Nephron (organoid): ENCODE data around the gene GINS2.

Experiments
- H3K27ac Mint-ChIP-seq, 3 experiments: 2 replicates each; pipeline ENCODE4 v1.8.0; 2020; ENCODE audit warnings: mixed read lengths in 3 of 3, mild to moderate bottlenecking in 2 of 3, moderate library complexity in 1 of 3
- H3K27me3 Mint-ChIP-seq: 2 replicates; pipeline ENCODE4 v1.8.0; 2021; ENCODE audit warnings: low read depth, mild to moderate bottlenecking, moderate library complexity, mixed read lengths
- H3K36me3 Mint-ChIP-seq: 2 replicates; pipeline ENCODE4 v1.8.0; 2020; ENCODE audit warnings: low read depth, mixed read lengths
- H3K4me1 Mint-ChIP-seq: 2 replicates; pipeline ENCODE4 v1.8.0; 2020; ENCODE audit warnings: mixed read lengths
- H3K4me3 Mint-ChIP-seq, 3 experiments: 2 replicates each; pipeline ENCODE4 v1.8.0; 2020; ENCODE audit warnings: mild to moderate bottlenecking in 3 of 3, mixed read lengths in 3 of 3, moderate library complexity in 2 of 3
- H3K9me3 Mint-ChIP-seq: 2 replicates; pipeline ENCODE4 v1.8.0; 2020; ENCODE audit warnings: mixed read lengths
- CTCF ChIP-seq, 3 experiments: fragments of 200-600 bp; sonication (generic); IDR thresholded peaks; one replicate each; pipeline ENCODE4 v1.5.0; 2021; ENCODE audit warnings: antibody characterized with exemption in 3 of 3; ENCODE audit not compliant: unreplicated experiment in 3 of 3

The GINS2 gene

GRCh38 chr16:85638695-85639409, 49.9 kb downstream of the GINS2 start:
- no peak overlapping the region for H3K27ac Mint-ChIP-seq
- H3K36me3 Mint-ChIP-seq = no peaks in the 10 kb centered on the region
- H3K4me1 Mint-ChIP-seq = peaks cover 10% of the 10 kb centered on the region
- H3K4me3 Mint-ChIP-seq = no peak overlapping the region
- no peak for TF ChIP-seq CTCF (IDR thresholded peaks at IDR 0.05; ENCODE audit: unreplicated experiment in 3 of 3)
- H3K27me3 Mint-ChIP-seq = no peaks in the 10 kb centered on the region
- no peaks in the 10 kb centered on the region for H3K9me3 Mint-ChIP-seq

GRCh38 chr16:85637808-85638647, 50.7 kb downstream of the GINS2 start:
- Mint-ChIP-seq H3K27ac (peak overlapping the region in 1 of 3 experiments; percentile 38), H3K27me3 (no peaks in the 10 kb centered on the region), H3K4me1 (peaks cover 9% of the 10 kb centered on the region), H3K9me3 (no peaks in the 10 kb centered on the region), H3K4me3 (no peak overlapping the region), H3K36me3 (no peaks in the 10 kb centered on the region)
- no peak for TF ChIP-seq CTCF (IDR thresholded peaks at IDR 0.05; ENCODE audit: unreplicated experiment in 3 of 3)

DNA sequence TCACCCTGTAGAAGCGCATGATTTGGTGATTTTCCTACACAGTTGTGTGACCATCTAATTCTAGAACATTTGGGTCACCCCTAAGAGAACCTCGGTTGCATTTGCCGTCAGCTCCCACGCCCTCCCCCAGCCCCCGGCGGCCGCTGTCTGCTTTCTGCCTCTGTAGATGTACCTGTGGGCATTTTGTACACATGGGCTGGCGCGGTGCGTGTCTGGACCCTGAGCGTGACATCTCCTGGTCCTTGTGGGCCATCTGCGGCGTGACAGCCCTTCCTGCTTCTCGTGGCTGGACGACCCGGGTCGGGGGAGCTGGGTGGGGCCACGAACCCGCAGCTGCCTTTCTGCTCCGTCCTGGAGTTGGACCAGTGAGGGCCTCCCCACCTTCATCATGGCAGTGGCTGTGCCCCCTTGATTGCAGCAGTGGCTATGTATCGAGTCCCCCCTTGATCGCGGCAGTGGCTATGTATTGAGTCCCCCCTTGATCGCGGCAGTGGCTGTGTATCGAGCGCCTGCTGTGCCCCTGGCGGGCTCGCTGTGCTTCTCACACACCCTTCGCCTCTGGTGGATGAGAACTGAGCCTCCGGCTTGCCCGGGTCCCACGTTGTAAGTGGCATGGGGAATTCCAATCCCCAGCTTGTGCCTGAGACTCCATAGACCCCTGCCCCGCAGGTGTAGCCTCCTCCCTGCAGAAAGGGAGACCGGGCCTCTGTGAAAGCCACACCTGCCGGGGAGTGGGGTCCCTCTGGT, 51.5 kb downstream of the GINS2 start:
- Mint-ChIP-seq H3K27me3 (no peaks in the 10 kb centered on the region), H3K4me3 (no peak overlapping the region), H3K27ac (no peak overlapping the region), H3K4me1 (peaks cover 6% of the 10 kb centered on the region), H3K9me3 (no peaks in the 10 kb centered on the region), H3K36me3 (no peaks in the 10 kb centered on the region)
- no peak for TF ChIP-seq CTCF (IDR thresholded peaks at IDR 0.05; ENCODE audit: unreplicated experiment in 3 of 3)

DNA sequence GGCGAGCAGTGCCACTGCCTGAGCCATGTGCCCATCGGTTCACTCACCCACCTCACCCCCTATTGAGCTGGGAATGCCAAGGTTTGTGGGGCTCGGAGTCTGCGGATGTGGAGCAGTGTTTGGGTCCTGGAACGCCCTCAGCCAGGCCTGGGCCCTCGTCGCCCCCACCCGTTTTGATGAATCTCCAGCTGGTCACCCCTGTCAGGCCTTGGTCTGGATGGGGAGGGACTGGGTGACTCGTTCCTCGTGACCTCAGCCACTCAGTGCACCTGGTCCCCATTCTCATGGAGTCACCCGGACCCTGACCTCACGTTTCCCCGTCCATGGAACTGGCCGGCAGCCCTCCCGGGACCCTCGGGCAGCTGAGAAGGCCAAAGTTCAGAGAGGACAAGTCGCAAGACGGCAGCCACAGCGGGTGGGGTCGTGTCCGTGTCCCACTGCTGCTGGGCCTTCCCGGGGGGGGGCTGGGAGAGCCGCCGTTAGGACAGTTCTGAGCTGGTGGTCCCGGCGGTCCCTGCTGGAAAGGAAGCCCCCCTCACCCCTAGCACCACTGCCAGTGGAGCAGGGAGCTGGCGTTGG, 52.4 kb downstream of the GINS2 start:
- H3K9me3 Mint-ChIP-seq = no peaks in the 10 kb centered on the region
- H3K27me3 Mint-ChIP-seq = no peaks in the 10 kb centered on the region
- H3K4me3 Mint-ChIP-seq = no peak overlapping the region
- peaks cover 6% of the 10 kb centered on the region for H3K4me1 Mint-ChIP-seq
- H3K36me3 Mint-ChIP-seq = no peaks in the 10 kb centered on the region
- no peak for TF ChIP-seq CTCF (IDR thresholded peaks at IDR 0.05; ENCODE audit: unreplicated experiment in 3 of 3)
- no peak overlapping the region for H3K27ac Mint-ChIP-seq

DNA sequence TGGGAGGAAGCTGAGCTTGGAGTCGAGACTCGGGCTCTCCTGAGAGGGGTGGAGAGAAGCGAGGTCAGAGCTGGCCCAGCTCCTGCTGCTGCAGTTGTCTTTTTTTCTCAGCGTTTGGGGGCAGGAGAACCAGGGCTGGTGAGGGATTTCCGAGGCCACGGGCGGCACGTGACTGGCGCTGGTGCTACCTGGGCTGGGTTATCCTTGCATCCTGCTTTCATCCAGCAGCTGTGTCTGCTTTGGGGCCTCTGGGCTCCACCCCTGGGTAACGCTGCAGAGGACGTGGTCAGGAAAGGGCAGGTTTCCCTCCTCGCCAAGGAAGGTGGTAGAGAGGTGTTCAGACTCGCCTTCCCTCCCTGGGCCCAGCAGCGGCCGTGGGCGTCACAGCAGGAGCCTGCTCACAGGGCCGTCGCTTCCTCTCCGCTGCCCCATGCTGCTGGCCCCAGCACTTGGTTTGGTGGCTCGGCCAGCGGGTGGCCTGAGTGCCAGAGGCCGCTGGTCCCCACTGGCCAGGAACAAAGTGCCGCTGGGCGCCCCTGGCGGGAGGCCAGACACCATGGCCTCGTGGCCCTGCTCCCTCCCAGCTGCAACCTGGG, 53.1 kb downstream of the GINS2 start:
- TF ChIP-seq CTCF (IDR thresholded peaks at IDR 0.05; ENCODE audit: unreplicated experiment in 3 of 3) = no peak
- no peaks in the 10 kb centered on the region for H3K9me3 Mint-ChIP-seq

More for the DNA sequence above, 53.1 kb downstream of the GINS2 start:
- Mint-ChIP-seq H3K27ac (no peak overlapping the region), H3K4me1 (peaks cover 6% of the 10 kb centered on the region), H3K4me3 (no peak overlapping the region), H3K27me3 (no peaks in the 10 kb centered on the region), H3K36me3 (peaks cover under 1% of the 10 kb centered on the region)
